Activated effector memory CD4-positive, alpha-beta T cell treated with Interleukin-2 at 50 U/mL for 16 hours (primary cell): ENCODE results near the gene LRRC49.
"Not testable (repeated sequence)": the region's sequence is repeated elsewhere in the genome, so short reads cannot be mapped to it uniquely, and the experiment has no call there.

ENCODE experiments used
- DNase-seq: peaks from one replicate; pipeline ENCODE4 v3.0.0-alpha.2; 2020

Gene LRRC49

GRCh38 chr15:70923311-70924080, 30.9 kb downstream of the LRRC49 start:
- DNase-seq: no peak

GRCh38 chr15:70926914-70927313, 34.3 kb downstream of the LRRC49 start:
- DNase-seq: not testable (repeated sequence)

- no peak for DNase-seq
Measured at GRCh38 chr15:70931821-70932220, 39.2 kb downstream of the LRRC49 start.

GRCh38 chr15:70932397-70932796, 39.8 kb downstream of the LRRC49 start:
- DNase-seq: no peak

- DNase-seq: no peak
Measured at GRCh38 chr15:70933411-70933810, 40.8 kb downstream of the LRRC49 start.

- DNase-seq: no peak
Measured at GRCh38 chr15:70935631-70936030, 43.0 kb downstream of the LRRC49 start.

- no peak for DNase-seq
Measured at GRCh38 chr15:70936326-70936725, 43.7 kb downstream of the LRRC49 start.

GRCh38 chr15:70943285-70943684, 50.7 kb downstream of the LRRC49 start:
- DNase-seq: not testable (repeated sequence)

GRCh38 chr15:70947351-70948335, 55.0 kb downstream of the LRRC49 start:
- no peak for DNase-seq

GRCh38 chr15:70950953-70951352, 58.3 kb downstream of the LRRC49 start:
- no peak for DNase-seq

GRCh38 chr15:70954171-70954570, 61.5 kb downstream of the LRRC49 start:
- no peak for DNase-seq

GRCh38 chr15:70954733-70955132, 62.1 kb downstream of the LRRC49 start:
- no peak for DNase-seq

GRCh38 chr15:70955151-70955550, 62.5 kb downstream of the LRRC49 start:
- no peak for DNase-seq

- no peak for DNase-seq
Measured at GRCh38 chr15:70956201-70956995, 63.8 kb downstream of the LRRC49 start.

GRCh38 chr15:70962084-70962483, 69.5 kb downstream of the LRRC49 start:
- DNase-seq: no peak

GRCh38 chr15:70963199-70963598, 70.6 kb downstream of the LRRC49 start:
- DNase-seq: no peak

GRCh38 chr15:70964058-70964457, 71.4 kb downstream of the LRRC49 start:
- DNase-seq: no peak

GRCh38 chr15:70964686-70965085, 72.1 kb downstream of the LRRC49 start:
- no peak for DNase-seq

GRCh38 chr15:70967646-70968045, 75.0 kb downstream of the LRRC49 start:
- no peak for DNase-seq

- DNase-seq: no peak
Measured at GRCh38 chr15:70974004-70974832, 81.6 kb downstream of the LRRC49 start.

- no peak for DNase-seq
Measured at GRCh38 chr15:70976851-70977250, 84.2 kb downstream of the LRRC49 start.

- no peak for DNase-seq
Measured at GRCh38 chr15:70995383-70995970, 102.9 kb downstream of the LRRC49 start.
